GM19397 (cell line): Measurements from ENCODE around the gene SLC22A17.
A peak's percentile ranks its signal among the peaks of the same experiment; 100 is the strongest.
"Not testable (repeated sequence)": the region's sequence is repeated elsewhere in the genome, so short reads cannot be mapped to it uniquely, and the experiment has no call there.

ENCODE experiments used
- ATAC-seq: cut with Tn5 transposase; IDR thresholded peaks from one replicate; pipeline ENCODE4 v1.9.1; 2021; ENCODE audit warnings: mild to moderate bottlenecking, moderate library complexity; ENCODE audit not compliant: unreplicated experiment

SLC22A17 gene

GRCh38 chr14:23346693-23347405, 5.8 kb downstream of the SLC22A17 start:
- no peak for ATAC-seq

GRCh38 chr14:23345987-23346692, 6.5 kb downstream of the SLC22A17 start:
- no peak for ATAC-seq

GRCh38 chr14:23344481-23344880, 8.2 kb downstream of the SLC22A17 start:
- no peak for ATAC-seq

DNA sequence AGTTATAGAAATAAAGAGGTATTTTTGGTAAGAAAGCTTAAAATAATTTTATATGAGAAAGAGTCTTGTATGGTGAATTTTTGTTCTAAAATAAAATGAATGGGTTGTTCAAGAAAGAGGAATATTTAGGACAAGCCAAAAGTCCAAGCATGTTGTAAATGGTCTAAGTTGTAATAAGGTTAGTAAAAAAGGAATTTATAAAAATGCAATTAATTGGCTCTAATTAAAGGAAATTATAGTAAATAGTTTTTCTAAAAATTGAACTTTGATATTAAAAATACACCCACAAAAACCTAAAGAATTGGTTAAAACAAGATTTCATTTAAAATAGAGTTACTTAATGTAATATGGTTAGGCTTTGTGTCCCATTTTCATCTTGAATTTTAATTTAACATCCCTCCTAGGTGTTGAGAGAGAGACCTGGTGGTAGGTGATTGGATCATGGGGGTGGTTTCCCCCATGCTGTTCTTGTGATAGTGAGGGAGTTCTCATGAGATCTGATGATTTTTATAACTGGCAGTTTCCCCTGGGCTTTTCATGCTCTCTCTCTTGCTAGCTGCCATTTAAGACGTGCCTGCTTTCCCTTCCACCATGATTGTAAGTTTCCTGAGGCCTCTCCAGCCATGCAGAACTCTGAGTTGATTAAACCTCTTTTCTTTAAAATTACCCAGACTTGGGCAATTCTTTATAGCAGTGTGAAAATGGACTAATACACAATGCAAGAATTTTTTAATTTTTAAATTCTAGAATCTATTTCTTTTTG, 13.0 kb downstream of the SLC22A17 start:
- ATAC-seq: no peak

- no peak for ATAC-seq
Measured at GRCh38 chr14:23335623-23336022, 17.1 kb downstream of the SLC22A17 start.

- no peak for ATAC-seq
Measured at GRCh38 chr14:23327947-23328744, 24.5 kb downstream of the SLC22A17 start.

- no peak for ATAC-seq
Measured at GRCh38 chr14:23326491-23327332, 26.0 kb downstream of the SLC22A17 start.

GRCh38 chr14:23325746-23326145, 26.9 kb downstream of the SLC22A17 start:
- not testable (repeated sequence) for ATAC-seq

DNA sequence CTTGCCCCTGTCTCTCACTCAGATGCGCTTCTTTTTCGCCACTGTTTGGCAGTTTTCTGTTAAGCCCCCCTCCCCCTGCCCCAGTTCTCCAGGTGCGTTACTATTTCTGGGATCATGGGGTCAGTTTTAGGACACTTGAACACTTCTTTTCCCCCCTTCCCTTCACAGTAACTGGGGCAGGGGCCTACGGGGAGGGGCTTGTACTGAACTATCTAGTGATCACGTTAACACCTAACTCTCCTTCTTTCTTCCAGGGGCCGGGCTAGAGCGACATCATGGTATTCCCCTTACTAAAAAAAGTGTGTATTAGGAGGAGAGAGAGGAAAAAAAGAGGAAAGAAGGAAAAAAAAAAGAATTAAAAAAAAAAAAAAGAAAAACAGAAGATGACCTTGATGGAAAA, 27.7 kb downstream of the SLC22A17 start:
- no peak for ATAC-seq

DNA sequence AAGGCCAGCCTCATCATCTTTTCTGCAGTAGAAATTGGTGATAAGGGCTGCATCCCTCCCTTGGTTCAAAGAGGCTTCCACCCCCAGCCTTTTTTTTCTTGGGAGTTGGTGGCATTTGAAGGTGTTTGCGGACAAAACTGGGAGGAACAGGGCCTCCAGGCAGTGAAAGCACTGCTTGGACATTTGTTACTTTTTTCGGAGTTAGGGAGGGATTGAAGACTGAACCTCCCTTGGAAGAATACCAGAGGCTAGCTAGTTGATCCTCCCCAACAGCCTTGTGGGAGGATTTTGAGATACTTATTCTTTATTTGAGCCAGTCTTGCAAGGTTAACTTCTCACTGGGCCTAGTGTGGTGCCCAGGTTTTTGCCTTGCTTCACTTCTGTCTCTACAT, 28.2 kb downstream of the SLC22A17 start:
- ATAC-seq: no peak

DNA sequence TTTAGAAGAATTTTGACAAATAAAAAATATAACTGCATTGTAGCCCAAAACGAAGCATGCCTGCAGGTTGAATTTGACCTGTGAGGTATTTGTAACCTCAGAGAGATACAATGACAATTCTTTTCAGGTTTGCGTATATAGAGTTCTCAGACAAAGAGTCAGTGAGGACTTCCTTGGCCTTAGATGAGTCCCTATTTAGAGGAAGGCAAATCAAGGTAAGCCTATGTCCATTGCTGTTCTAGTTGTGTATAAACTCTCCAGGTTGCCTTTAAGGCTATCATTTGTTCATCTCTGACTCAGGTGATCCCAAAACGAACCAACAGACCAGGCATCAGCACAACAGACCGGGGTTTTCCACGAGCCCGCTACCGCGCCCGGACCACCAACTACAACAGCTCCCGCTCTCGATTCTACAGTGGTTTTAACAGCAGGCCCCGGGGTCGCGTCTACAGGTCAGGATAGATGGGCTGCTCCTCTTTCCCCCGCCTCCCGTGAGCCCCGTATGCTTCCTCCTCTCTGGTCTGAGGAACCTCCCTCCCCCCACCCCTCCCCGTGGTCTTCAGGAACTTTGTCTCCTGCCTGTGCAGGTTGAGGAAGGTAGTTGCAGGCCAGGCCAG, 28.7 kb downstream of the SLC22A17 start:
- no peak for ATAC-seq

- ATAC-seq: no peak
Measured at GRCh38 chr14:23322568-23323517, 29.8 kb downstream of the SLC22A17 start.

GRCh38 chr14:23321572-23322547, 30.8 kb downstream of the SLC22A17 start:
- ATAC-seq: peak; percentile 10

GRCh38 chr14:23320584-23321571, 31.8 kb downstream of the SLC22A17 start, which contains the start of gene PABPN1:
Gene PABPN1 (plus strand): TSS chr14:23321457. CDS start chr14:23321470, 13 bp downstream.
- ATAC-seq: peak; percentile 90

- no peak for ATAC-seq
Measured at GRCh38 chr14:23319746-23320583, 32.7 kb downstream of the SLC22A17 start.
